Osteoblast (primary cell): ENCODE results near the gene ULK4. TPM values are rescaled to one million over a fixed set of nuclear protein-coding genes. Genes with fewer than 3 reads are reported as not detected.

Experiments used
- DNase-seq: peaks from one replicate; pipeline ENCODE4 v3.0.0; 2011; ENCODE audit warnings: low spot score, mixed read lengths; ENCODE audit not compliant: insufficient read length; ENCODE audit errors: missing footprints
- H2AFZ ChIP-seq: 2 replicates; pipeline ENCODE4 v1.6.0; 2011; ENCODE audit warnings: mild to moderate bottlenecking, low read length
- H3K27ac ChIP-seq: 2 replicates; pipeline ENCODE4 v1.5.1; 2011; ENCODE audit warnings: mild to moderate bottlenecking, low read depth, low read length, moderate library complexity
- H3K27me3 ChIP-seq: 2 replicates; pipeline ENCODE4 v1.6.0; 2012; ENCODE audit warnings: mild to moderate bottlenecking, control low read depth, inconsistent platforms, low read length, moderate library complexity; ENCODE audit not compliant: insufficient read depth
- H3K36me3 ChIP-seq: 2 replicates; pipeline ENCODE4 v1.5.1; 2011; ENCODE audit warnings: mild to moderate bottlenecking, low read length, control low read depth, moderate library complexity; ENCODE audit not compliant: insufficient read depth
- H3K4me1 ChIP-seq: 2 replicates; pipeline ENCODE4 v1.5.1; 2011; ENCODE audit warnings: mild to moderate bottlenecking, low read length, control low read depth, moderate library complexity; ENCODE audit not compliant: insufficient read depth
- H3K4me2 ChIP-seq: 2 replicates; pipeline ENCODE4 v1.6.0; 2011; ENCODE audit warnings: mild to moderate bottlenecking, low read length; ENCODE audit not compliant: insufficient read depth
- H3K4me3 ChIP-seq: fragments of 200-600 bp; sonication (generic); 3 replicates; pipeline ENCODE4 v1.5.1; 2012; ENCODE audit warnings: mild to moderate bottlenecking, low read length, inconsistent platforms; ENCODE audit not compliant: insufficient read depth
- H3K79me2 ChIP-seq: 2 replicates; pipeline ENCODE4 v1.6.0; 2012; ENCODE audit warnings: mild to moderate bottlenecking, low read length, control low read depth, inconsistent platforms; ENCODE audit not compliant: insufficient read depth
- H3K9me3 ChIP-seq: 2 replicates; pipeline ENCODE4 v1.5.1; 2011; ENCODE audit warnings: low read depth, low read length, control low read depth
- H4K20me1 ChIP-seq: 2 replicates; pipeline ENCODE4 v1.6.0; 2012; ENCODE audit warnings: mild to moderate bottlenecking, low read length, control low read depth; ENCODE audit not compliant: insufficient read depth
- total RNA-seq: library from RNA; depleted of rRNA; stranded (reverse); fragments of >200 nt; gene quantifications from 2 replicates; pipeline ENCODE4 v1.2.3, GENCODE V29; 2012
- TF ChIP-seq, protein P1 (sequence below): IDR thresholded peaks from 2 replicates; pipeline ENCODE4 v1.5.1; 2011; ENCODE audit warnings: mild to moderate bottlenecking, low read depth, low read length, moderate library complexity; ENCODE audit errors: extremely low read depth

The ULK4 gene
- total RNA-seq, 1 donor = 20.6 TPM

DNA sequence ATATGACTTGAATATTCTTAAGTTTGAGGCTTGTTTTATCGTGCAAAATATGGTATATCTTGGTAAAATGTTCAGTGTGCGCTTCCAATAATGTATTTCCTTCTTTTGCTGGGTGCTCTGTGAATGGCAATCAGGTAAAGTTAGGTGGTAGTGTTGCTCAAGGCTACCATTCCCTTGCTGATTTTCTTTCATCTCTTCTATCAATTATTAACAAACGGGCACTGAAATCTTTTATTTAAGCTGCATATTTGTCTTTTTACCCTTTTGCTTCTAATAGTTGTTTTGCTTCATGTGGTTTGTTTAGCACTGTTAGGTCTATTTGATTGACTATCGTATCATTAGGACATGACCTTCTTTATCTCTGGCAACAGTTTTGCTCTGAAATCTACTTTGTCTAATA lies 520.3 kb downstream of the ULK4 start:
- H3K4me2 ChIP-seq = no peak overlapping the region
- no peak for DNase-seq
- H3K27ac ChIP-seq = no peak overlapping the region
- H2AFZ ChIP-seq = no peak overlapping the region
- no peaks in the 10 kb centered on the region for H4K20me1 ChIP-seq
- H3K4me3 ChIP-seq = no peak overlapping the region
- no peaks in the 10 kb centered on the region for H3K36me3 ChIP-seq
- H3K27me3 ChIP-seq = no peaks in the 10 kb centered on the region
- H3K9me3 ChIP-seq = no peaks in the 10 kb centered on the region
- no peaks in the 10 kb centered on the region for H3K79me2 ChIP-seq
- TF ChIP-seq, protein P1, sequence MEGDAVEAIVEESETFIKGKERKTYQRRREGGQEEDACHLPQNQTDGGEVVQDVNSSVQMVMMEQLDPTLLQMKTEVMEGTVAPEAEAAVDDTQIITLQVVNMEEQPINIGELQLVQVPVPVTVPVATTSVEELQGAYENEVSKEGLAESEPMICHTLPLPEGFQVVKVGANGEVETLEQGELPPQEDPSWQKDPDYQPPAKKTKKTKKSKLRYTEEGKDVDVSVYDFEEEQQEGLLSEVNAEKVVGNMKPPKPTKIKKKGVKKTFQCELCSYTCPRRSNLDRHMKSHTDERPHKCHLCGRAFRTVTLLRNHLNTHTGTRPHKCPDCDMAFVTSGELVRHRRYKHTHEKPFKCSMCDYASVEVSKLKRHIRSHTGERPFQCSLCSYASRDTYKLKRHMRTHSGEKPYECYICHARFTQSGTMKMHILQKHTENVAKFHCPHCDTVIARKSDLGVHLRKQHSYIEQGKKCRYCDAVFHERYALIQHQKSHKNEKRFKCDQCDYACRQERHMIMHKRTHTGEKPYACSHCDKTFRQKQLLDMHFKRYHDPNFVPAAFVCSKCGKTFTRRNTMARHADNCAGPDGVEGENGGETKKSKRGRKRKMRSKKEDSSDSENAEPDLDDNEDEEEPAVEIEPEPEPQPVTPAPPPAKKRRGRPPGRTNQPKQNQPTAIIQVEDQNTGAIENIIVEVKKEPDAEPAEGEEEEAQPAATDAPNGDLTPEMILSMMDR = no peak
- no peaks in the 10 kb centered on the region for H3K4me1 ChIP-seq

DNA sequence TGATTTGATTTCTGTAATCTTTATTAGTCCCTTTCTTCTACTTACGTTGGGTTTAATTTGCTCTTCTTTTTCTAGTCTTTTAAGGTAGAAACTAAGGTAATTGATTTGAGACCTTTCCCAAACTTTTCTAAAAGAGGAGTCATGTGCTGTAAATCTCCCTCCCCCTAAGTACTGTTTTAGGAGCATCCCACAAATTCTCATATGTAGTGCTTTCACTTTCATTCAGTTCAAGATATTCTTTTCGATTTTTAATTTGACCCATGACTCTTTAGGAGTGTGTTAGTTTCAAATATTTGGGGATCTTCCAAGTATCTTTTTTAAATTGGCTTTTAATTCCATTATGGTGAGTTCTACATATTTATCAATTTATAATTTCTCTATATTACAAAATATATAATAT lies 520.8 kb downstream of the ULK4 start:
- Histone ChIP-seq H3K79me2 (no peaks in the 10 kb centered on the region), H3K4me1 (no peaks in the 10 kb centered on the region), H3K36me3 (no peaks in the 10 kb centered on the region), H3K27ac (no peak overlapping the region), H3K9me3 (no peaks in the 10 kb centered on the region), H3K4me3 (no peak overlapping the region), H3K27me3 (no peaks in the 10 kb centered on the region), H4K20me1 (no peaks in the 10 kb centered on the region), H3K4me2 (no peak overlapping the region), H2AFZ (no peak overlapping the region)
- TF ChIP-seq, protein P1 = no peak
- DNase-seq = no peak

DNA sequence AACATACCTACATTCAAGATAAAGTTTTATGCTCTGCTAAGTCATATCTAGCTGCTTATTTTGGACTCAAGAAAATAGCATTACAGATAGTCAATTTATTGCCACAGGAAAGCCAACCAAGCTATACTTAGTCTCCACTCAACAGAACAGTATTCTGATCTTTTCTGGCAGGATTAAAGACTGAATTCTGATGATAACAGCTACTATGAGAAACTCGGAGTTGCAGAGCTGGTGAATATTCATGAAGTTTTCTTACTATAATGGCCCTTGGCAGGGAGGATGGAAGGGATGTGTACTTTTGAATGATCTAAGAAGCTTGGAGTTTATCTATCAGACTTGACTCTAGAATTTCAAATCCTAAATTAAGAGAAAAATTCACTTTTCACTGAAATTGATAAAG lies 524.9 kb downstream of the ULK4 start:
- no peak for DNase-seq
- no peak overlapping the region for H2AFZ ChIP-seq
- H3K79me2 ChIP-seq = no peaks in the 10 kb centered on the region
- no peaks in the 10 kb centered on the region for H3K4me1 ChIP-seq
- no peaks in the 10 kb centered on the region for H3K36me3 ChIP-seq
- TF ChIP-seq, protein P1 = no peak
- H3K27me3 ChIP-seq = no peaks in the 10 kb centered on the region
- H4K20me1 ChIP-seq = no peaks in the 10 kb centered on the region
- no peak overlapping the region for H3K4me3 ChIP-seq
- no peak overlapping the region for H3K4me2 ChIP-seq
- H3K9me3 ChIP-seq = no peaks in the 10 kb centered on the region
- H3K27ac ChIP-seq = no peak overlapping the region

GRCh38 chr3:41434781-41435180 lies 527.1 kb downstream of the ULK4 start:
- H3K27ac ChIP-seq = no peak overlapping the region
- H3K27me3 ChIP-seq = no peaks in the 10 kb centered on the region
- H3K4me3 ChIP-seq = no peak overlapping the region
- no peaks in the 10 kb centered on the region for H3K79me2 ChIP-seq
- H3K36me3 ChIP-seq = no peaks in the 10 kb centered on the region
- no peaks in the 10 kb centered on the region for H4K20me1 ChIP-seq
- no peak for DNase-seq
- no peaks in the 10 kb centered on the region for H3K9me3 ChIP-seq
- no peaks in the 10 kb centered on the region for H3K4me1 ChIP-seq
- H2AFZ ChIP-seq = no peak overlapping the region
- TF ChIP-seq, protein P1 = no peak
- no peak overlapping the region for H3K4me2 ChIP-seq
